BLaER1 (cell line): ENCODE results near the gene GPR155.

ENCODE experiments used
- H3K27ac ChIP-seq: shearing (Covaris generic); formaldehyde crosslinking; 2 replicates; pipeline ENCODE4 v1.8.1; 2022
- H3K27me3 ChIP-seq: shearing (Covaris generic); formaldehyde crosslinking; 2 replicates; pipeline ENCODE4 v1.8.1; 2022
- H3K36me3 ChIP-seq: shearing (Covaris generic); formaldehyde crosslinking; 2 replicates; pipeline ENCODE4 v1.8.1; 2022
- H3K4me1 ChIP-seq: shearing (Covaris generic); formaldehyde crosslinking; 2 replicates; pipeline ENCODE4 v1.8.1; 2022
- H3K4me2 ChIP-seq: shearing (Covaris generic); formaldehyde crosslinking; 2 replicates; pipeline ENCODE4 v1.8.1; 2022
- H3K4me3 ChIP-seq: shearing (Covaris generic); formaldehyde crosslinking; 2 replicates; pipeline ENCODE4 v1.8.1; 2022
- H3K9ac ChIP-seq: shearing (Covaris generic); formaldehyde crosslinking; 2 replicates; pipeline ENCODE4 v1.8.1; 2022
- H3K9me3 ChIP-seq: shearing (Covaris generic); formaldehyde crosslinking; 2 replicates; pipeline ENCODE4 v1.8.1; 2022
- H4K20me1 ChIP-seq: shearing (Covaris generic); formaldehyde crosslinking; 2 replicates; pipeline ENCODE4 v1.8.1; 2022
- Cebpa-rat ChIP-seq: shearing (Covaris generic); IDR thresholded peaks from 2 replicates; pipeline ENCODE4 v1.8.1; 2022

Gene GPR155

DNA sequence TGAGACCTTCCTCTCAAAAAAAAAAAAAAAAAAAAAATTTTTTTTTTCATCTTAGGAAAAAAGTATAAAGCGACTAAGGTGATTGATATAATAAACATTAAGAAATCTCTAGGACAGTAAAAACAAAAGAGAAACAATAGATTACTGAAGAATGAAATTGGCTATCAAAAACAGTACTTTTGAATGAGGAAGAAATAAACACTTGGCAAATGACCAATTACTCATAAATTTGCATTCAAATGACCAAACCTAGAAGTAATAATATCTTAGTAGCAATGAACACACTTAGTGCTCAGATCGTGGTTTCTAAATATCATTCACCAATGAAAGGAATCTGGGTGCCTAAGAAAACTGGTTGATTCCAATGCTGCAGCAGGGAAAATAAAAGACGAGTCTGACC, 101.6 kb downstream of the GPR155 start:
- Histone ChIP-seq H3K36me3 (peaks cover 76% of the 10 kb centered on the region), H3K9ac (no peak overlapping the region), H3K27ac (no peak overlapping the region), H3K4me3 (no peak overlapping the region), H3K4me1 (0 out of 2 replicates have a peak, but pooled peaks cover 4% of the 10 kb centered on the region), H3K4me2 (no peak overlapping the region), H3K9me3 (no peaks in the 10 kb centered on the region), H3K27me3 (no peaks in the 10 kb centered on the region), H4K20me1 (peaks cover 84% of the 10 kb centered on the region)
- TF ChIP-seq Cebpa-rat, result no peak

- Histone ChIP-seq H3K4me2 (no peak overlapping the region), H3K4me3 (no peak overlapping the region), H3K36me3 (peaks cover 73% of the 10 kb centered on the region), H3K27ac (no peak overlapping the region), H3K9me3 (no peaks in the 10 kb centered on the region), H4K20me1 (peaks cover 70% of the 10 kb centered on the region), H3K27me3 (no peaks in the 10 kb centered on the region), H3K4me1 (0 out of 2 replicates have a peak, but pooled peaks cover 4% of the 10 kb centered on the region), H3K9ac (no peak overlapping the region)
- TF ChIP-seq Cebpa-rat, result no peak
These were observed 103.0 kb downstream of the GPR155 start for GRCh38 chr2:174383796-174384195.
